Measurements from ENCODE around the gene PRSS36. TPM values are rescaled to one million over a fixed set of nuclear protein-coding genes. Genes with fewer than 3 reads are reported as not detected.
A peak's percentile ranks its signal among the peaks of the same experiment; 100 is the strongest.

The PRSS36 gene
- total and polyA plus RNA-seq, 4 donors: 0.09 to 2.1 (median 0.62) TPM

DNA sequence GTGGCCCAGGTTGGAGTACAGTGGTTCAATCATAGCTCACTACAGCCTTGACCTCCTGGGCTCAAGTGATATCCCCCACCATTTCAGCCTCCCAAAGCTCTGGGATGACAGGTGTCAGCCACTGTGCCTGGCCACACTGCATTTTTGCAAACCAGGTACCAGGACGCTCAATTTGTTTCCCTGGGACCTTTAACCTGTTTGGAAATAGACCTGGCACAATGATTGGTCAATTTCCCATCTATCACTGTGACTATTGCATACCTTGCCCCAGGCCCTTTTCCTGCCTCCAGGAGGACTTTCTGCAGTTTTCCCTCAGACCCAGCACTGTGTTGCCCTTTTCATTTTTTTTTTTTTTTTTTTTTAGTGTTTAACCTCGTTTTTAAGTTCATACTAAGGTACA, 19.0 kb upstream of the PRSS36 start:
- H3K27me3 ChIP-seq (ENCODE audit: control insufficient read depth in 4 of 4, insufficient read depth in 4 of 4, low read length in 3 of 4): no peaks in the 10 kb centered on the region
- H3K4me3 ChIP-seq (ENCODE audit: low read depth in 1 of 3, low read length in 3 of 3): no peak overlapping the region
- WGBS: 41% methylated on average over 2 of the region's 2 CpGs
- no peak overlapping the region for H3K27ac ChIP-seq (ENCODE audit: low read depth in 1 of 2, low read length in 2 of 2)
- H3K36me3 ChIP-seq (ENCODE audit: control insufficient read depth in 4 of 4, insufficient read depth in 3 of 4, low read depth in 1 of 4, low read length in 3 of 4): no peaks in the 10 kb centered on the region
- no peak overlapping the region for H3K9ac ChIP-seq (ENCODE audit: low read depth in 1 of 2, low read length in 2 of 2)
- no peaks in the 10 kb centered on the region for H3K9me3 ChIP-seq (ENCODE audit: control insufficient read depth in 4 of 4, low read length in 3 of 4)
- DNase-seq (ENCODE audit: low spot score): no peak
- H3K4me1 ChIP-seq (ENCODE audit: control insufficient read depth in 4 of 4, insufficient read depth in 4 of 4, low read length in 3 of 4): no peaks in the 10 kb centered on the region
- peak; percentile 24 for TF ChIP-seq NR2F2 (IDR thresholded peaks at IDR 0.05)
- no peak for TF ChIP-seq TAF1 (conservative IDR thresholded peaks at IDR 0.05)
- peak; percentile 26 to 28 for TF ChIP-seq HNF4A (conservative IDR thresholded peaks at IDR 0.05)

- Histone ChIP-seq H3K27me3 (ENCODE audit: control insufficient read depth in 4 of 4, insufficient read depth in 4 of 4, low read length in 3 of 4) (no peaks in the 10 kb centered on the region), H3K4me1 (ENCODE audit: control insufficient read depth in 4 of 4, insufficient read depth in 4 of 4, low read length in 3 of 4) (no peaks in the 10 kb centered on the region), H3K36me3 (ENCODE audit: control insufficient read depth in 4 of 4, insufficient read depth in 3 of 4, low read depth in 1 of 4, low read length in 3 of 4) (no peaks in the 10 kb centered on the region), H3K9me3 (ENCODE audit: control insufficient read depth in 4 of 4, low read length in 3 of 4) (no peaks in the 10 kb centered on the region), H3K4me3 (ENCODE audit: low read depth in 1 of 3, low read length in 3 of 3) (no peak overlapping the region), H3K27ac (ENCODE audit: low read depth in 1 of 2, low read length in 2 of 2) (no peak overlapping the region), H3K9ac (ENCODE audit: low read depth in 1 of 2, low read length in 2 of 2) (no peak overlapping the region)
- no peak for DNase-seq (ENCODE audit: low spot score)
- 94% methylated on average over 8 of the region's 8 CpGs for WGBS
- TF ChIP-seq, protein P1, sequence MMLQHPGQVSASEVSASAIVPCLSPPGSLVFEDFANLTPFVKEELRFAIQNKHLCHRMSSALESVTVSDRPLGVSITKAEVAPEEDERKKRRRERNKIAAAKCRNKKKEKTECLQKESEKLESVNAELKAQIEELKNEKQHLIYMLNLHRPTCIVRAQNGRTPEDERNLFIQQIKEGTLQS (IDR thresholded peaks at IDR 0.05): no peak
- TF ChIP-seq TAF1 (conservative IDR thresholded peaks at IDR 0.05) (no peak), ZBTB33 (IDR thresholded peaks at IDR 0.05) (no peak), SP1 (IDR thresholded peaks at IDR 0.05) (no peak), RXRA (IDR thresholded peaks at IDR 0.05) (no peak), NR2F2 (IDR thresholded peaks at IDR 0.05) (no peak), GABPA (IDR thresholded peaks at IDR 0.05 in 1 of 2, conservative IDR thresholded peaks at IDR 0.05 in 1 of 2) (no peak), YY1 (IDR thresholded peaks at IDR 0.05) (no peak), RAD21 (IDR thresholded peaks at IDR 0.05) (no peak), JUND (IDR thresholded peaks at IDR 0.05) (no peak), HNF4A (conservative IDR thresholded peaks at IDR 0.05) (no peak), EGR1 (IDR thresholded peaks at IDR 0.05; ENCODE audit: low read depth in 2 of 2) (no peak), HNF4G (IDR thresholded peaks at IDR 0.05) (no peak), FOXA2 (IDR thresholded peaks at IDR 0.05) (no peak), FOXA1 (IDR thresholded peaks at IDR 0.05) (no peak)
- TF ChIP-seq, protein P2, sequence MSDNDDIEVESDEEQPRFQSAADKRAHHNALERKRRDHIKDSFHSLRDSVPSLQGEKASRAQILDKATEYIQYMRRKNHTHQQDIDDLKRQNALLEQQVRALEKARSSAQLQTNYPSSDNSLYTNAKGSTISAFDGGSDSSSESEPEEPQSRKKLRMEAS (IDR thresholded peaks at IDR 0.05): no peak
- TF ChIP-seq, protein P3, sequence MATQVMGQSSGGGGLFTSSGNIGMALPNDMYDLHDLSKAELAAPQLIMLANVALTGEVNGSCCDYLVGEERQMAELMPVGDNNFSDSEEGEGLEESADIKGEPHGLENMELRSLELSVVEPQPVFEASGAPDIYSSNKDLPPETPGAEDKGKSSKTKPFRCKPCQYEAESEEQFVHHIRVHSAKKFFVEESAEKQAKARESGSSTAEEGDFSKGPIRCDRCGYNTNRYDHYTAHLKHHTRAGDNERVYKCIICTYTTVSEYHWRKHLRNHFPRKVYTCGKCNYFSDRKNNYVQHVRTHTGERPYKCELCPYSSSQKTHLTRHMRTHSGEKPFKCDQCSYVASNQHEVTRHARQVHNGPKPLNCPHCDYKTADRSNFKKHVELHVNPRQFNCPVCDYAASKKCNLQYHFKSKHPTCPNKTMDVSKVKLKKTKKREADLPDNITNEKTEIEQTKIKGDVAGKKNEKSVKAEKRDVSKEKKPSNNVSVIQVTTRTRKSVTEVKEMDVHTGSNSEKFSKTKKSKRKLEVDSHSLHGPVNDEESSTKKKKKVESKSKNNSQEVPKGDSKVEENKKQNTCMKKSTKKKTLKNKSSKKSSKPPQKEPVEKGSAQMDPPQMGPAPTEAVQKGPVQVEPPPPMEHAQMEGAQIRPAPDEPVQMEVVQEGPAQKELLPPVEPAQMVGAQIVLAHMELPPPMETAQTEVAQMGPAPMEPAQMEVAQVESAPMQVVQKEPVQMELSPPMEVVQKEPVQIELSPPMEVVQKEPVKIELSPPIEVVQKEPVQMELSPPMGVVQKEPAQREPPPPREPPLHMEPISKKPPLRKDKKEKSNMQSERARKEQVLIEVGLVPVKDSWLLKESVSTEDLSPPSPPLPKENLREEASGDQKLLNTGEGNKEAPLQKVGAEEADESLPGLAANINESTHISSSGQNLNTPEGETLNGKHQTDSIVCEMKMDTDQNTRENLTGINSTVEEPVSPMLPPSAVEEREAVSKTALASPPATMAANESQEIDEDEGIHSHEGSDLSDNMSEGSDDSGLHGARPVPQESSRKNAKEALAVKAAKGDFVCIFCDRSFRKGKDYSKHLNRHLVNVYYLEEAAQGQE (IDR thresholded peaks at IDR 0.05): no peak
- TF ChIP-seq, protein P4, sequence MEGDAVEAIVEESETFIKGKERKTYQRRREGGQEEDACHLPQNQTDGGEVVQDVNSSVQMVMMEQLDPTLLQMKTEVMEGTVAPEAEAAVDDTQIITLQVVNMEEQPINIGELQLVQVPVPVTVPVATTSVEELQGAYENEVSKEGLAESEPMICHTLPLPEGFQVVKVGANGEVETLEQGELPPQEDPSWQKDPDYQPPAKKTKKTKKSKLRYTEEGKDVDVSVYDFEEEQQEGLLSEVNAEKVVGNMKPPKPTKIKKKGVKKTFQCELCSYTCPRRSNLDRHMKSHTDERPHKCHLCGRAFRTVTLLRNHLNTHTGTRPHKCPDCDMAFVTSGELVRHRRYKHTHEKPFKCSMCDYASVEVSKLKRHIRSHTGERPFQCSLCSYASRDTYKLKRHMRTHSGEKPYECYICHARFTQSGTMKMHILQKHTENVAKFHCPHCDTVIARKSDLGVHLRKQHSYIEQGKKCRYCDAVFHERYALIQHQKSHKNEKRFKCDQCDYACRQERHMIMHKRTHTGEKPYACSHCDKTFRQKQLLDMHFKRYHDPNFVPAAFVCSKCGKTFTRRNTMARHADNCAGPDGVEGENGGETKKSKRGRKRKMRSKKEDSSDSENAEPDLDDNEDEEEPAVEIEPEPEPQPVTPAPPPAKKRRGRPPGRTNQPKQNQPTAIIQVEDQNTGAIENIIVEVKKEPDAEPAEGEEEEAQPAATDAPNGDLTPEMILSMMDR (IDR thresholded peaks at IDR 0.05; ENCODE audit: low read depth, low read length, missing input control): no peak
Measured at GRCh38 chr16:31167315-31167714, 17.4 kb upstream of the PRSS36 start.

Data from liver (tissue), 9 donors.